Measurements from ENCODE around the gene C19orf85. TPM values are rescaled to one million over a fixed set of nuclear protein-coding genes. Genes with fewer than 3 reads are reported as not detected.

Gene C19orf85
- total and polyA plus RNA-seq, 4 donors, result not detected

DNA sequence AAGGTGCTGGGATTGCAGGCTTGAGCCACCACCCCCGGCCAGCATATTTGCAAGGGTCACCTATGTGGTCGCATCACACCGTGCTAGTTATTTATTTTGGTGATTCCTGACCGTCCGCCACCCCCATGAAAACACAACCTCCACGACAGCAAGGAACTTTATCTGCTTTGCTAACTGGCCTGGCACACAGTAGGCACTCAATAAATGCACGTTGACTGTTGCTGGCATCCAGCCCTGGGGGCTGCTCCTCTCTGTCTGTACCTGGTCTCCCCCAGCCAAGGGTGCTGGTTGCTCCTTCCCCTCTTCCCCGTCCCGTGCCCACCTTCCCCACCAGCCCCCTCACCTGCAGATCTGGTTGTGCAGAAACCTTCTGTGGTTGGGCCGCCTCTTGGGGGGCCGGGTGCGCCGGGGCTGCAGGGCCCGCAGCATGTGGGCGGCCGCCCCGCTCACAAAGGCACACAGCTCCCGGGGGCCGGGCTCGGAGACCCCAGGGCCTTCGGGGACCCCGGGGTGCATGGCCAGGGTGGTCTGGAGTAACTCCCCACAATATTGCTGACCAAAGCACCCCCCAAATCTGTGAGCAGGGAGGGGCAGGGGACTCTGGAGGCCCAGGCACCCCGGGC, 401 bp downstream of the C19orf85 start:
- Histone ChIP-seq H3K36me3 (ENCODE audit: control insufficient read depth in 4 of 4, insufficient read depth in 3 of 4, low read depth in 1 of 4, low read length in 3 of 4) (no peaks in the 10 kb centered on the region), H3K4me1 (ENCODE audit: control insufficient read depth in 4 of 4, insufficient read depth in 4 of 4, low read length in 3 of 4) (peaks cover 14 to 45% (median 34%) of the 10 kb centered on the region in 4 donors), H3K4me3 (ENCODE audit: low read depth in 1 of 3, low read length in 3 of 3) (no peak overlapping the region), H3K9ac (ENCODE audit: low read depth in 1 of 2, low read length in 2 of 2) (no peak overlapping the region), H3K9me3 (ENCODE audit: control insufficient read depth in 4 of 4, low read length in 3 of 4) (no peaks in the 10 kb centered on the region), H3K27me3 (ENCODE audit: control insufficient read depth in 4 of 4, insufficient read depth in 4 of 4, low read length in 3 of 4) (no peaks in the 10 kb centered on the region), H3K27ac (ENCODE audit: low read depth in 1 of 2, low read length in 2 of 2) (no peak overlapping the region)
- TF ChIP-seq, protein P1, sequence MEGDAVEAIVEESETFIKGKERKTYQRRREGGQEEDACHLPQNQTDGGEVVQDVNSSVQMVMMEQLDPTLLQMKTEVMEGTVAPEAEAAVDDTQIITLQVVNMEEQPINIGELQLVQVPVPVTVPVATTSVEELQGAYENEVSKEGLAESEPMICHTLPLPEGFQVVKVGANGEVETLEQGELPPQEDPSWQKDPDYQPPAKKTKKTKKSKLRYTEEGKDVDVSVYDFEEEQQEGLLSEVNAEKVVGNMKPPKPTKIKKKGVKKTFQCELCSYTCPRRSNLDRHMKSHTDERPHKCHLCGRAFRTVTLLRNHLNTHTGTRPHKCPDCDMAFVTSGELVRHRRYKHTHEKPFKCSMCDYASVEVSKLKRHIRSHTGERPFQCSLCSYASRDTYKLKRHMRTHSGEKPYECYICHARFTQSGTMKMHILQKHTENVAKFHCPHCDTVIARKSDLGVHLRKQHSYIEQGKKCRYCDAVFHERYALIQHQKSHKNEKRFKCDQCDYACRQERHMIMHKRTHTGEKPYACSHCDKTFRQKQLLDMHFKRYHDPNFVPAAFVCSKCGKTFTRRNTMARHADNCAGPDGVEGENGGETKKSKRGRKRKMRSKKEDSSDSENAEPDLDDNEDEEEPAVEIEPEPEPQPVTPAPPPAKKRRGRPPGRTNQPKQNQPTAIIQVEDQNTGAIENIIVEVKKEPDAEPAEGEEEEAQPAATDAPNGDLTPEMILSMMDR (IDR thresholded peaks at IDR 0.05; ENCODE audit: low read depth, low read length, missing input control), result no peak
- TF ChIP-seq RAD21 (IDR thresholded peaks at IDR 0.05), result no peak
- no peak for DNase-seq (ENCODE audit: low spot score)
- WGBS, result 84% methylated on average over 23 of the region's 23 CpGs

DNA sequence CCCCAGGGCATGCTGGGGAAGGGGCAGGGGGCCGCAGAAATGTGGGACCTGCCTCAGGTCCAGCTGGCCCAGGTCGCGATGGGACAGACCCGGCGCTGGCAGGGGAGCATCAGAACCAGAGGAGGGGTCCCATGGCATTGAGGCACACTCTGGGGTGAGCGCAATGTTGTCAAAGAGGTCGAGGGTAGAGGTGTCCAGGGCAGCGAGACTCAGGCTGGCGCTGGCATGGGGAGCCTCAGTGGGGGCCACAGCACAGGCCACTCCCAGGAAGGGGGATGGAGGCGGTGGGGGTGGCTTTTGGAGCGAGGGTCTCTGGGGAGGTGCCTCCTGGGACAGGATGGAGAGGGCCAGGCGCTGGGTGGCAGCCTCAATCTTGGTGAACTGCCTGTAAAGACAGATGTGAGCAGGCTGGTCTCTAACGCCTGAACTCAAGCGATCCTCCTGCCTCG, 944 bp downstream of the C19orf85 start:
- Histone ChIP-seq H3K27me3 (ENCODE audit: control insufficient read depth in 4 of 4, insufficient read depth in 4 of 4, low read length in 3 of 4) (no peaks in the 10 kb centered on the region), H3K36me3 (ENCODE audit: control insufficient read depth in 4 of 4, insufficient read depth in 3 of 4, low read depth in 1 of 4, low read length in 3 of 4) (no peaks in the 10 kb centered on the region), H3K9me3 (ENCODE audit: control insufficient read depth in 4 of 4, low read length in 3 of 4) (no peaks in the 10 kb centered on the region), H3K4me3 (ENCODE audit: low read depth in 1 of 3, low read length in 3 of 3) (no peak overlapping the region), H3K9ac (ENCODE audit: low read depth in 1 of 2, low read length in 2 of 2) (no peak overlapping the region), H3K27ac (ENCODE audit: low read depth in 1 of 2, low read length in 2 of 2) (no peak overlapping the region), H3K4me1 (ENCODE audit: control insufficient read depth in 4 of 4, insufficient read depth in 4 of 4, low read length in 3 of 4) (peaks cover 18 to 45% (median 35%) of the 10 kb centered on the region in 4 donors)
- TF ChIP-seq GABPA (IDR thresholded peaks at IDR 0.05 in 1 of 2, conservative IDR thresholded peaks at IDR 0.05 in 1 of 2) (no peak), HNF4G (IDR thresholded peaks at IDR 0.05) (no peak), SP1 (IDR thresholded peaks at IDR 0.05) (no peak), FOXA1 (IDR thresholded peaks at IDR 0.05) (no peak), FOXA2 (IDR thresholded peaks at IDR 0.05) (no peak)
- TF ChIP-seq, protein P2, sequence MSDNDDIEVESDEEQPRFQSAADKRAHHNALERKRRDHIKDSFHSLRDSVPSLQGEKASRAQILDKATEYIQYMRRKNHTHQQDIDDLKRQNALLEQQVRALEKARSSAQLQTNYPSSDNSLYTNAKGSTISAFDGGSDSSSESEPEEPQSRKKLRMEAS (IDR thresholded peaks at IDR 0.05), result no peak
- TF ChIP-seq, protein P1 (IDR thresholded peaks at IDR 0.05; ENCODE audit: low read depth, low read length, missing input control), result no peak
- DNase-seq (ENCODE audit: low spot score), result no peak
- 88% methylated on average over 15 of the region's 15 CpGs for WGBS

DNA sequence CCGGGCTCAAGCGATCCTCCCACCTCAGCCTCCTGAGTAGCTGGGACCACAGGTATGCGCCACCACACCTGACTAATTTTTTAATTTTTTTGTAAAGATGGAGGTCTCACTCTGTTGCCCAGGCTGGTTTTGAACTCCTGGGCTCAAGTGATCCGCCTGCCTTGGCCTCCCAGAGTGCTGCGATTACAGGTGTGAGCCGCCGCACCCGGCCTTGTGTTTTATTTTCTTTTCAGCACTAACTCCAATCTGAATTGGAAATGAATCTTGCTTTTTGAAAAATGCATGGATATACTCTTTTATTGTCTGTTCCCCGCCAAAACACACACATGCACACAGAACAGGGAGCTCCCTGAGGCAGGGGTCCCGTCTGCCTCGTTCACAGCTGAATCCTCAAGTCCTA, 1.8 kb downstream of the C19orf85 start:
- no peak for DNase-seq (ENCODE audit: low spot score)
- Histone ChIP-seq H3K27me3 (ENCODE audit: control insufficient read depth in 4 of 4, insufficient read depth in 4 of 4, low read length in 3 of 4) (no peaks in the 10 kb centered on the region), H3K9ac (ENCODE audit: low read depth in 1 of 2, low read length in 2 of 2) (no peak overlapping the region), H3K9me3 (ENCODE audit: control insufficient read depth in 4 of 4, low read length in 3 of 4) (no peaks in the 10 kb centered on the region), H3K4me3 (ENCODE audit: low read depth in 1 of 3, low read length in 3 of 3) (peak overlapping the region in 1 of 3 donors; percentile 38), H3K4me1 (ENCODE audit: control insufficient read depth in 4 of 4, insufficient read depth in 4 of 4, low read length in 3 of 4) (peaks cover 13 to 41% (median 31%) of the 10 kb centered on the region in 4 donors), H3K27ac (ENCODE audit: low read depth in 1 of 2, low read length in 2 of 2) (no peak overlapping the region), H3K36me3 (ENCODE audit: control insufficient read depth in 4 of 4, insufficient read depth in 3 of 4, low read depth in 1 of 4, low read length in 3 of 4) (no peaks in the 10 kb centered on the region)
- TF ChIP-seq NR2F2 (IDR thresholded peaks at IDR 0.05) (no peak), YY1 (IDR thresholded peaks at IDR 0.05) (no peak), TAF1 (conservative IDR thresholded peaks at IDR 0.05) (no peak), RAD21 (IDR thresholded peaks at IDR 0.05) (no peak), FOXA2 (IDR thresholded peaks at IDR 0.05) (no peak), HNF4G (IDR thresholded peaks at IDR 0.05) (no peak)
- 91% methylated on average over 11 of the region's 11 CpGs for WGBS

Data from liver (tissue), 9 donors.